Measurements from ENCODE around the gene TMEM9. TPM values are rescaled to one million over a fixed set of nuclear protein-coding genes. Genes with fewer than 3 reads are reported as not detected.

The TMEM9 gene
- total and polyA plus RNA-seq, 2 donors (not counting 3 experiments of a cell fraction or from before 2014, with no cell fraction given), result 39.3 to 96.1 TPM

DNA sequence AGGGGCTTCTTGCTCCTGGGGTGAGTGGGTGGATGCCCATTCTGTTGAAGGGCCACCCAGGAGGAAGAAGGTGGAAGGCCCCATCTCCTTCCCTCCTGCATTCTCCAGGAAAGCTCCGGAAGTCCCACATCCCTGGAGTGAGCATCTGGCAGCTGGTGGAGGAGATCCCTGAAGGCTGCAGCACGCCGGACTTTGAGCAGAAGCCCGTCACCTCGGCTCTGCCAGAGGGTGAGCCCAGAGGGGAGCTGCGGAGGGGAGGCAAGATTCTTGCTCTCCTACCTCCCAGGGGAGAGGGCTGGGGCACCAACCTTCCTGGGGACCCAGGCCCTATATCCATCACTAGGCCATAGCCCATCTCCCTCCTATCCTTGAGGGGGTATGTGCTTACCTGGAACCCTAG lies 39.8 kb upstream of the TMEM9 start:
- ChIA-PET POLR2A (no interaction called here), CTCF (no interaction called here)
- intact Hi-C loops (cut with micrococcal nuclease) (no loop called here), dilution Hi-C loops (cut with MboI; ENCODE audit: extremely low pct_ligation_motif_present, low sequenced_read_pairs) (no loop called here)
- no peak for FAIRE-seq
- BruUV-seq (replicated peaks), result no TSS peak
- no peaks in the 10 kb centered on the region for H3K36me3 ChIP-seq (ENCODE audit: control insufficient read depth in 2 of 2, extremely low read depth in 1 of 2, insufficient read depth in 2 of 2, low read length in 2 of 2)
- H3K4me1 ChIP-seq (ENCODE audit: control insufficient read depth, extremely low read depth, insufficient read depth, low read length), result no peaks in the 10 kb centered on the region
- no peak overlapping the region for H3K4me2 ChIP-seq (ENCODE audit: insufficient read depth, low read length)
- no peak overlapping the region for H3K9ac ChIP-seq (replicated peaks; ENCODE audit: extremely low read depth, insufficient read depth, low read length)
- H2AFZ ChIP-seq (ENCODE audit: low read depth, low read length), result no peak overlapping the region
- DNase-seq (ENCODE audit: low read depth, low spot score), result no peak
- no peak overlapping the region for H3K27ac ChIP-seq (ENCODE audit: insufficient read depth, low read depth, low read length)
- no peaks in the 10 kb centered on the region for H3K79me2 ChIP-seq (ENCODE audit: control insufficient read depth, insufficient read depth, low read length)
- no peak overlapping the region for H3K4me3 ChIP-seq (replicated peaks in 1 of 3; ENCODE audit: insufficient read depth in 1 of 3, low read depth in 1 of 3, low read length in 3 of 3)
- H3K9me3 ChIP-seq (replicated peaks; ENCODE audit: control insufficient read depth, insufficient read depth, low read length), result no peaks in the 10 kb centered on the region
- peaks cover 2% of the 10 kb centered on the region in 2 experiments for H3K27me3 ChIP-seq (ENCODE audit: control insufficient read depth in 2 of 2, insufficient read depth in 2 of 2, low read length in 2 of 2)
- TF ChIP-seq, protein P1, sequence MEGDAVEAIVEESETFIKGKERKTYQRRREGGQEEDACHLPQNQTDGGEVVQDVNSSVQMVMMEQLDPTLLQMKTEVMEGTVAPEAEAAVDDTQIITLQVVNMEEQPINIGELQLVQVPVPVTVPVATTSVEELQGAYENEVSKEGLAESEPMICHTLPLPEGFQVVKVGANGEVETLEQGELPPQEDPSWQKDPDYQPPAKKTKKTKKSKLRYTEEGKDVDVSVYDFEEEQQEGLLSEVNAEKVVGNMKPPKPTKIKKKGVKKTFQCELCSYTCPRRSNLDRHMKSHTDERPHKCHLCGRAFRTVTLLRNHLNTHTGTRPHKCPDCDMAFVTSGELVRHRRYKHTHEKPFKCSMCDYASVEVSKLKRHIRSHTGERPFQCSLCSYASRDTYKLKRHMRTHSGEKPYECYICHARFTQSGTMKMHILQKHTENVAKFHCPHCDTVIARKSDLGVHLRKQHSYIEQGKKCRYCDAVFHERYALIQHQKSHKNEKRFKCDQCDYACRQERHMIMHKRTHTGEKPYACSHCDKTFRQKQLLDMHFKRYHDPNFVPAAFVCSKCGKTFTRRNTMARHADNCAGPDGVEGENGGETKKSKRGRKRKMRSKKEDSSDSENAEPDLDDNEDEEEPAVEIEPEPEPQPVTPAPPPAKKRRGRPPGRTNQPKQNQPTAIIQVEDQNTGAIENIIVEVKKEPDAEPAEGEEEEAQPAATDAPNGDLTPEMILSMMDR (IDR thresholded peaks at IDR 0.05; ENCODE audit: extremely low read depth in 1 of 2, insufficient read depth in 1 of 2, low read depth in 1 of 2, low read length in 2 of 2), result no peak
- TF ChIP-seq, protein P2, sequence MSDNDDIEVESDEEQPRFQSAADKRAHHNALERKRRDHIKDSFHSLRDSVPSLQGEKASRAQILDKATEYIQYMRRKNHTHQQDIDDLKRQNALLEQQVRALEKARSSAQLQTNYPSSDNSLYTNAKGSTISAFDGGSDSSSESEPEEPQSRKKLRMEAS (IDR thresholded peaks at IDR 0.05; ENCODE audit: insufficient read depth, insufficient read length), result no peak
- TF ChIP-seq MYC (IDR thresholded peaks at IDR 0.05; ENCODE audit: low read depth, low read length) (no peak), FOS (IDR thresholded peaks at IDR 0.05; ENCODE audit: borderline replicate concordance, insufficient read depth, low read length) (no peak), EZH2 (IDR thresholded peaks at IDR 0.05; ENCODE audit: borderline replicate concordance, low read depth, low read length, severe bottlenecking) (no peak), POLR2AphosphoS5 (IDR thresholded peaks at IDR 0.05; ENCODE audit: insufficient read depth, low read depth, low read length) (no peak), POLR2A (IDR thresholded peaks at IDR 0.05; ENCODE audit: low read depth, low read length) (no peak), GATA2 (IDR thresholded peaks at IDR 0.05; ENCODE audit: insufficient read depth, insufficient read length, low read depth, low read length) (no peak), JUN (IDR thresholded peaks at IDR 0.05; ENCODE audit: borderline replicate concordance, insufficient read depth, insufficient read length, low read depth) (no peak)
- H3K9me1 ChIP-seq (replicated peaks; ENCODE audit: control insufficient read depth, extremely low read depth, insufficient read depth, low read length), result no peaks in the 10 kb centered on the region
- H4K20me1 ChIP-seq (replicated peaks; ENCODE audit: control insufficient read depth, extremely low read depth, insufficient read depth, low read length), result no peaks in the 10 kb centered on the region
